Inflammatory macrophage treated with lipopolysaccharide for 1 hour (primary cell): Measurements from ENCODE around the gene TLE2.
A peak's percentile ranks its signal among the peaks of the same experiment; 100 is the strongest.
"Not testable (repeated sequence)": the region's sequence is repeated elsewhere in the genome, so short reads cannot be mapped to it uniquely, and the experiment has no call there.

ENCODE experiments used
- DNase-seq, 2 donors: peaks; one replicate each; pipeline ENCODE4 v3.0.0-alpha.2; 2020 to 2022

The TLE2 gene

GRCh38 chr19:2981898-2982297 lies 47.2 kb downstream of the TLE2 start:
- DNase-seq, result no peak

- no peak for DNase-seq
These were observed 50.3 kb downstream of the TLE2 start for GRCh38 chr19:2978772-2979171.

GRCh38 chr19:2978166-2978767 lies 50.8 kb downstream of the TLE2 start:
- no peak for DNase-seq

GRCh38 chr19:2977746-2978138 lies 51.3 kb downstream of the TLE2 start:
- DNase-seq, result no peak

- peak; percentile 92 to 93 for DNase-seq
These were observed 51.9 kb downstream of the TLE2 start, which contains the start of gene TLE6 for GRCh38 chr19:2977001-2977745. TLE6 (plus strand) TSS chr19:2977564; CDS start chr19:2978234, 670 bp downstream.

GRCh38 chr19:2976609-2977000 lies 52.5 kb downstream of the TLE2 start:
- no peak for DNase-seq

GRCh38 chr19:2974342-2975041 lies 54.6 kb downstream of the TLE2 start:
- DNase-seq, result peak; percentile 72 to 94

- no peak for DNase-seq
These were observed 55.9 kb downstream of the TLE2 start for GRCh38 chr19:2973229-2973628.

GRCh38 chr19:2970201-2970835 lies 58.8 kb downstream of the TLE2 start:
- DNase-seq, result no peak

- DNase-seq, result no peak
These were observed 60.0 kb downstream of the TLE2 start for GRCh38 chr19:2969104-2969504.

- DNase-seq, result no peak
These were observed 61.1 kb downstream of the TLE2 start for GRCh38 chr19:2967972-2968371.

- no peak for DNase-seq
These were observed 64.2 kb downstream of the TLE2 start for GRCh38 chr19:2964874-2965273.

GRCh38 chr19:2963631-2964030 lies 65.4 kb downstream of the TLE2 start:
- DNase-seq, result not testable (repeated sequence)

GRCh38 chr19:2963122-2963521 lies 66.0 kb downstream of the TLE2 start:
- DNase-seq, result no peak

- peak; percentile 48 to 96 for DNase-seq
These were observed 66.9 kb downstream of the TLE2 start for GRCh38 chr19:2962018-2962670.

- no peak for DNase-seq
These were observed 69.0 kb downstream of the TLE2 start for GRCh38 chr19:2960120-2960519.

GRCh38 chr19:2957160-2957559 lies 71.9 kb downstream of the TLE2 start:
- DNase-seq, result no peak

- DNase-seq, result no peak
These were observed 76.1 kb downstream of the TLE2 start for GRCh38 chr19:2952953-2953481.

- peak; percentile 99 to 100 for DNase-seq
These were observed 78.6 kb downstream of the TLE2 start for GRCh38 chr19:2950286-2951124.

- peak in 1 of 2 donors; percentile 18 for DNase-seq
These were observed 79.2 kb downstream of the TLE2 start for GRCh38 chr19:2949939-2950285.
